ENCODE data around the gene AXIN1.

DNA sequence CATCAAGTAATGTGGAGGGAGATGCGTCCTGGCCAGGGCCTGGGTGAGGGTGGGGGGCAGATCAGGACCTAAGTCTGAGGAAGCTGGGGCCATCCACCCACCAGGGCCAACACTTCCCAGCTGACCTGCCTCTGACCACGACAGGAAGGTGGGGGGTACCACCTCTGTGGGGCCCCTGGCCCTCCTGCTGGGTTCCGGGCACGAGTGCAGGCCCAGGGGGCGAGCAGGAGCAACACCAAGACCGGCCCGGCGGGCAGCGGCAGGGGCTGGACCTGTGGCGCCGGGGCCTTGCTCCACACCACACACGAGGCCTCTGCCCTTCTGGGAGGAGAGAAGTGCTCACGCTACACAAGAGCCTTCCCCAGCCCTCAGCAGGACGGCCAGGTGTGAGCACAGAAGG is 56.2 kb downstream of the AXIN1 start:
- TF ChIP-seq, protein P1, sequence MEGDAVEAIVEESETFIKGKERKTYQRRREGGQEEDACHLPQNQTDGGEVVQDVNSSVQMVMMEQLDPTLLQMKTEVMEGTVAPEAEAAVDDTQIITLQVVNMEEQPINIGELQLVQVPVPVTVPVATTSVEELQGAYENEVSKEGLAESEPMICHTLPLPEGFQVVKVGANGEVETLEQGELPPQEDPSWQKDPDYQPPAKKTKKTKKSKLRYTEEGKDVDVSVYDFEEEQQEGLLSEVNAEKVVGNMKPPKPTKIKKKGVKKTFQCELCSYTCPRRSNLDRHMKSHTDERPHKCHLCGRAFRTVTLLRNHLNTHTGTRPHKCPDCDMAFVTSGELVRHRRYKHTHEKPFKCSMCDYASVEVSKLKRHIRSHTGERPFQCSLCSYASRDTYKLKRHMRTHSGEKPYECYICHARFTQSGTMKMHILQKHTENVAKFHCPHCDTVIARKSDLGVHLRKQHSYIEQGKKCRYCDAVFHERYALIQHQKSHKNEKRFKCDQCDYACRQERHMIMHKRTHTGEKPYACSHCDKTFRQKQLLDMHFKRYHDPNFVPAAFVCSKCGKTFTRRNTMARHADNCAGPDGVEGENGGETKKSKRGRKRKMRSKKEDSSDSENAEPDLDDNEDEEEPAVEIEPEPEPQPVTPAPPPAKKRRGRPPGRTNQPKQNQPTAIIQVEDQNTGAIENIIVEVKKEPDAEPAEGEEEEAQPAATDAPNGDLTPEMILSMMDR (IDR thresholded peaks at IDR 0.05) = no peak
- TF ChIP-seq POLR2A (IDR thresholded peaks at IDR 0.05) (no peak), EP300 (IDR thresholded peaks at IDR 0.05) (no peak)
